HG03060 (cell line): ENCODE measurements around the gene TTPAL.
"Not testable (repeated sequence)": the region's sequence is repeated elsewhere in the genome, so short reads cannot be mapped to it uniquely, and the experiment has no call there.

Source experiments
- ATAC-seq: cut with Tn5 transposase; IDR thresholded peaks from one replicate; pipeline ENCODE4 v1.9.1; 2021; ENCODE audit warnings: low read depth, moderate number of reproducible peaks; ENCODE audit not compliant: unreplicated experiment

The TTPAL gene

GRCh38 chr20:44467289-44467883 lies 8.3 kb upstream of the TTPAL start:
- ATAC-seq = no peak

GRCh38 chr20:44468044-44468782 lies 7.5 kb upstream of the TTPAL start:
- ATAC-seq = no peak

- no peak for ATAC-seq
Measured at GRCh38 chr20:44470327-44470726, 5.3 kb upstream of the TTPAL start.

- ATAC-seq = no peak
Measured at GRCh38 chr20:44471481-44471882, 4.2 kb upstream of the TTPAL start.

GRCh38 chr20:44472283-44472682 lies 3.4 kb upstream of the TTPAL start:
- not testable (repeated sequence) for ATAC-seq

- no peak for ATAC-seq
Measured at GRCh38 chr20:44475372-44475693, 341 bp upstream of the TTPAL start.

GRCh38 chr20:44477151-44477550 lies 1.5 kb downstream of the TTPAL start:
- no peak for ATAC-seq

GRCh38 chr20:44478206-44478605 lies 2.5 kb downstream of the TTPAL start:
- ATAC-seq = no peak

- ATAC-seq = no peak
Measured at GRCh38 chr20:44479643-44480042, 4.0 kb downstream of the TTPAL start.

- no peak for ATAC-seq
Measured at GRCh38 chr20:44480097-44480496, 4.4 kb downstream of the TTPAL start.

- ATAC-seq = no peak
Measured at GRCh38 chr20:44481719-44482416, 6.2 kb downstream of the TTPAL start.

GRCh38 chr20:44483112-44483511 lies 7.4 kb downstream of the TTPAL start:
- no peak for ATAC-seq

GRCh38 chr20:44485078-44485829 lies 9.6 kb downstream of the TTPAL start:
- no peak for ATAC-seq

- no peak for ATAC-seq
Measured at GRCh38 chr20:44485830-44486198, 10.1 kb downstream of the TTPAL start.

GRCh38 chr20:44488551-44488950 lies 12.9 kb downstream of the TTPAL start:
- ATAC-seq = no peak

- ATAC-seq = no peak
Measured at GRCh38 chr20:44489223-44489622, 13.5 kb downstream of the TTPAL start.

GRCh38 chr20:44489931-44490330 lies 14.3 kb downstream of the TTPAL start:
- no peak for ATAC-seq

GRCh38 chr20:44491635-44492395 lies 16.1 kb downstream of the TTPAL start:
- ATAC-seq = no peak

GRCh38 chr20:44494266-44494665 lies 18.6 kb downstream of the TTPAL start:
- no peak for ATAC-seq

GRCh38 chr20:44494681-44495080 lies 19.0 kb downstream of the TTPAL start:
- ATAC-seq = no peak

GRCh38 chr20:44495257-44495656 lies 19.6 kb downstream of the TTPAL start:
- no peak for ATAC-seq
